Measurements from ENCODE around the gene EBF3.
A peak's percentile ranks its signal among the peaks of the same experiment; 100 is the strongest.

Gene EBF3

GRCh38 chr10:129934196-129934925, 29.7 kb downstream of the EBF3 start:
- H3K4me3 ChIP-seq (ENCODE audit: low read depth, low read length), result no peak overlapping the region
- no peak for TF ChIP-seq CTCF (IDR thresholded peaks at IDR 0.05; ENCODE audit: borderline replicate concordance, insufficient read depth, low read depth, low read length)

GRCh38 chr10:129933456-129934092, 30.5 kb downstream of the EBF3 start:
- no peak overlapping the region for H3K4me3 ChIP-seq (ENCODE audit: low read depth, low read length)
- no peak for TF ChIP-seq CTCF (IDR thresholded peaks at IDR 0.05; ENCODE audit: borderline replicate concordance, insufficient read depth, low read depth, low read length)

GRCh38 chr10:129932751-129933433, 31.2 kb downstream of the EBF3 start:
- TF ChIP-seq CTCF (IDR thresholded peaks at IDR 0.05; ENCODE audit: borderline replicate concordance, insufficient read depth, low read depth, low read length), result no peak
- H3K4me3 ChIP-seq (ENCODE audit: low read depth, low read length), result no peak overlapping the region

- no peak overlapping the region for H3K4me3 ChIP-seq (ENCODE audit: low read depth, low read length)
- no peak for TF ChIP-seq CTCF (IDR thresholded peaks at IDR 0.05; ENCODE audit: borderline replicate concordance, insufficient read depth, low read depth, low read length)
Measured at GRCh38 chr10:129932182-129932581, 31.9 kb downstream of the EBF3 start.

GRCh38 chr10:129929343-129930292, 34.5 kb downstream of the EBF3 start:
- TF ChIP-seq CTCF (IDR thresholded peaks at IDR 0.05; ENCODE audit: borderline replicate concordance, insufficient read depth, low read depth, low read length), result 0 out of 2 replicates have a peak, but pooled peaks have one; percentile 1
- no peak overlapping the region for H3K4me3 ChIP-seq (ENCODE audit: low read depth, low read length)

GRCh38 chr10:129927351-129928120, 36.5 kb downstream of the EBF3 start:
- H3K4me3 ChIP-seq (ENCODE audit: low read depth, low read length), result no peak overlapping the region
- TF ChIP-seq CTCF (IDR thresholded peaks at IDR 0.05; ENCODE audit: borderline replicate concordance, insufficient read depth, low read depth, low read length), result no peak

Measured in GM12875 (cell line).